ENCODE results near the gene LMO3. TPM values are rescaled to one million over a fixed set of nuclear protein-coding genes. Genes with fewer than 3 reads are reported as not detected.

LMO3 gene
- total RNA-seq, 1 donor from 2014 or later, result 127 TPM

DNA sequence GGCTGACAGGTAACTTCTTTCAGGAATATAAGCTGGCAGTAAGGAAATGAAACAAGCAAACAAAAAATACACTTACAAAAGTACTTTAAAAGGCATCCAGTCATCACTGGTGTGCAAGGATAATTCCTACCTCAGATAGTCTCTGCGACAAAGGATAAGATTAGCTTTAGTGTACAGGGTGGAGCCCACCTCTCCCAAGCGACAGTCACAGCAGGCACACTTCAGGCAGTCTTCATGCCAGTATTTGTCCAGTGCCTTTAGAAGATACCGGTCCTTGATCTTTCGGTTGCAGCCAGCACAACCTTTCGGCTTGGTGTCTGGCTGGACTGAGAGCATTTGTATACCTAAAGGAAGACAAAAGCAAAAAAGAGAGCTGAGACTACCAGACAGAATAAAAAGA, 5.4 kb downstream of the LMO3 start:
- H3K4me1 ChIP-seq, result no peaks in the 10 kb centered on the region
- peaks cover 2% of the 10 kb centered on the region for H3K27me3 ChIP-seq (ENCODE audit: low read depth)
- no peaks in the 10 kb centered on the region for H3K9me3 ChIP-seq
- TF ChIP-seq CTCF (IDR thresholded peaks at IDR 0.05), result no peak
- H3K4me3 ChIP-seq, result peak overlapping the region; percentile 15
- DNase-seq, result no peak
- intact Hi-C loops (cut with DNase I), result no loop called here
- ATAC-seq, result peak; percentile 52 to 58
- H3K36me3 ChIP-seq, result no peaks in the 10 kb centered on the region
- peak overlapping the region; percentile 61 for H3K27ac ChIP-seq

- no peak for TF ChIP-seq CTCF (IDR thresholded peaks at IDR 0.05)
- no peaks in the 10 kb centered on the region for H3K9me3 ChIP-seq
- no peaks in the 10 kb centered on the region for H3K4me1 ChIP-seq
- H3K27me3 ChIP-seq (ENCODE audit: low read depth), result no peaks in the 10 kb centered on the region
- peak overlapping the region; percentile 12 for H3K4me3 ChIP-seq
- intact Hi-C loops (cut with DNase I), result no loop called here
- H3K27ac ChIP-seq, result peak overlapping the region; percentile 53
- peak; percentile 71 to 88 for ATAC-seq
- H3K36me3 ChIP-seq, result no peaks in the 10 kb centered on the region
- no peak for DNase-seq
Observed at GRCh38 chr12:16599081-16599480, 6.9 kb downstream of the LMO3 start.

- DNase-seq (no peak), ATAC-seq (no peak)
- intact Hi-C loops (cut with DNase I), result no loop called here
- no peaks in the 10 kb centered on the region for H3K36me3 ChIP-seq
- no peak for TF ChIP-seq CTCF (IDR thresholded peaks at IDR 0.05)
- no peaks in the 10 kb centered on the region for H3K4me1 ChIP-seq
- no peak overlapping the region for H3K27ac ChIP-seq
- no peak overlapping the region for H3K4me3 ChIP-seq
- no peaks in the 10 kb centered on the region for H3K27me3 ChIP-seq (ENCODE audit: low read depth)
- H3K9me3 ChIP-seq, result no peaks in the 10 kb centered on the region
Observed at GRCh38 chr12:16594797-16595196, 11.2 kb downstream of the LMO3 start.

- DNase-seq (no peak), ATAC-seq (no peak)
- Histone ChIP-seq H3K4me3 (no peak overlapping the region), H3K36me3 (no peaks in the 10 kb centered on the region), H3K9me3 (no peaks in the 10 kb centered on the region), H3K4me1 (no peaks in the 10 kb centered on the region), H3K27me3 (ENCODE audit: low read depth) (no peaks in the 10 kb centered on the region), H3K27ac (no peak overlapping the region)
- TF ChIP-seq CTCF (IDR thresholded peaks at IDR 0.05), result no peak
- intact Hi-C loops (cut with DNase I), result no loop called here
Observed at GRCh38 chr12:16593546-16593945, 12.4 kb downstream of the LMO3 start.

DNA sequence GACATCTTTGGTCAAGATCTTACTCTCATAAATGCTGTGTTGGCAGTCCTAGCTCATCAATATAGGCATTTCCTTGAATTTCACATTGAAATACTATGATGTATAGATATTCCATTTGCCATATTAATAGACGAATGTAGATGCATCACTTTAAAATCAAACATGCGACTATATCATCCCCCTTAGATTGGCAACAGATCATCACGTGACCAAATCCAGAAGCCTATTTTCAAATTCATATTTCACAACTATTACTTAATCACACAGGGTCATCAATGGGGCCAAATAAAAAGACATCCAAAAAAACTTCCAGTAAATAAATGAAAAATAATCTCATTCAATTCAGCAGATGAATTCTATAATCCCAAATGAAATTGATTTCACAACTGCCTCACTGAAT, 15.3 kb downstream of the LMO3 start:
- Histone ChIP-seq H3K27me3 (ENCODE audit: low read depth) (no peaks in the 10 kb centered on the region), H3K27ac (no peak overlapping the region), H3K36me3 (no peaks in the 10 kb centered on the region), H3K4me3 (no peak overlapping the region), H3K9me3 (no peaks in the 10 kb centered on the region), H3K4me1 (no peaks in the 10 kb centered on the region)
- TF ChIP-seq CTCF (IDR thresholded peaks at IDR 0.05), result no peak
- no peak for ATAC-seq
- DNase-seq, result no peak
- intact Hi-C loops (cut with DNase I), result no loop called here

- H3K4me1 ChIP-seq, result no peaks in the 10 kb centered on the region
- no peaks in the 10 kb centered on the region for H3K9me3 ChIP-seq
- DNase-seq (no peak), ATAC-seq (peak in 1 of 2 donors; percentile 6)
- H3K4me3 ChIP-seq, result no peak overlapping the region
- no peak overlapping the region for H3K27ac ChIP-seq
- intact Hi-C loops (cut with DNase I), result no loop called here
- no peaks in the 10 kb centered on the region for H3K36me3 ChIP-seq
- H3K27me3 ChIP-seq (ENCODE audit: low read depth), result no peaks in the 10 kb centered on the region
- TF ChIP-seq CTCF (IDR thresholded peaks at IDR 0.05), result no peak
Observed at GRCh38 chr12:16588812-16589211, 17.1 kb downstream of the LMO3 start.

Measured in lower lobe of right lung (tissue), 2 donors.